Panc1 (cell line): ENCODE results near the gene ATP8B1. TPM values are rescaled to one million over a fixed set of nuclear protein-coding genes. Genes with fewer than 3 reads are reported as not detected.

Experiments
- ATAC-seq: fragments of 200-7000 bp; cut with Tn5 transposase; 2 replicates; pipeline ENCODE4 v1.9.1; 2020; ENCODE audit warnings: mild to moderate bottlenecking, moderate library complexity
- BruUV-seq: library from RNA; stranded (reverse); fragments of 400-500 nt; replicated peaks from 2 replicates; lab custom pipeline; 2021; lab: Mats Ljungman, UMichigan
- CTCF ChIA-PET: fragments of 300-600 bp; sonication (Branson Sonifier 250); formaldehyde crosslinking; loops from one replicate; lab custom pipeline; 2022; ENCODE audit warnings: antibody characterized with exemption; lab: Charles Lee
- POLR2A ChIA-PET: fragments of 300-600 bp; sonication (Branson Sonifier 250); formaldehyde crosslinking; loops from one replicate; lab custom pipeline; 2022; ENCODE audit warnings: antibody characterized with exemption; lab: Charles Lee
- DNase-seq: peaks from one replicate; pipeline ENCODE4 v3.0.0-alpha.2; 2010; ENCODE audit warnings: low read depth, low spot score
- H3K27ac ChIP-seq: 2 replicates; pipeline ENCODE4 v1.5.1; 2011; ENCODE audit warnings: mild to moderate bottlenecking, low read length, inconsistent platforms
- H3K27me3 ChIP-seq: fragments of 200-500 bp; sonication (Bioruptor generic); 2 replicates; pipeline ENCODE4 v1.6.0; 2014; ENCODE audit warnings: low read length, inconsistent platforms; ENCODE audit not compliant: control insufficient read depth, insufficient read depth
- H3K36me3 ChIP-seq: fragments of 200-500 bp; sonication (Bioruptor generic); 2 replicates; pipeline ENCODE4 v1.5.1; 2014; ENCODE audit warnings: inconsistent platforms, mild to moderate bottlenecking, low read length, moderate library complexity; ENCODE audit not compliant: control insufficient read depth, insufficient read depth
- H3K4me1 ChIP-seq: 2 replicates; pipeline ENCODE4 v1.5.1; 2011; ENCODE audit warnings: inconsistent platforms, mild to moderate bottlenecking, low read length, moderate library complexity; ENCODE audit not compliant: control insufficient read depth, insufficient read depth
- H3K4me3 ChIP-seq, 2 experiments: 2 replicates each; pipeline ENCODE4 v1.5.1; 2011 to 2012; ENCODE audit warnings: low read depth in 2 of 2, low read length in 2 of 2, mild to moderate bottlenecking in 2 of 2, inconsistent platforms in 1 of 2, moderate library complexity in 1 of 2
- H3K9me3 ChIP-seq: fragments of 200-500 bp; sonication (Bioruptor generic); 2 replicates; pipeline ENCODE4 v1.5.1; 2014; ENCODE audit warnings: low read depth, mild to moderate bottlenecking, inconsistent platforms, low read length, moderate library complexity; ENCODE audit not compliant: control insufficient read depth, insufficient read depth
- POLR2AphosphoS5 ChIP-seq: IDR thresholded peaks from 2 replicates; pipeline ENCODE4 v1.6.1; 2012; ENCODE audit warnings: mild to moderate bottlenecking, low read depth, low read length, moderate library complexity
- SIN3A ChIP-seq: IDR thresholded peaks from 2 replicates; pipeline ENCODE4 v1.6.1; 2012; ENCODE audit warnings: low read depth, mild to moderate bottlenecking, low read length, moderate library complexity, borderline replicate concordance; ENCODE audit not compliant: insufficient read depth
- TCF7L2 ChIP-seq: IDR thresholded peaks from 2 replicates; pipeline ENCODE4 v1.6.1; 2011; ENCODE audit warnings: mild to moderate bottlenecking, low read depth, low read length, inconsistent platforms
- in situ Hi-C: cut with HindIII; loops from 2 replicates; pipeline ENCODE4 v1.10.0; 2016; ENCODE audit warnings: low sequenced_read_pairs, low pct_unique_long_range_greater_than_20kb
- intact Hi-C: fragments of 100-400 bp; cut with micrococcal nuclease; formaldehyde crosslinking; loops from one replicate; pipeline ENCODE4 v1.10.0; 2022; ENCODE audit not compliant: unreplicated experiment
- total RNA-seq: library from RNA; stranded (reverse); gene quantifications from one replicate; pipeline ENCODE4 v1.2.1, GENCODE V29; 2021; ENCODE audit not compliant: unreplicated experiment
- TF ChIP-seq, protein P1 (sequence below), 2 experiments: IDR thresholded peaks; 2 replicates each; pipeline ENCODE4 v1.6.1; 2011 to 2012; ENCODE audit warnings: low read depth in 2 of 2, control low read depth in 1 of 2, low read length in 1 of 2, mild to moderate bottlenecking in 1 of 2, moderate library complexity in 1 of 2; ENCODE audit not compliant: insufficient read depth in 1 of 2
- TF ChIP-seq, protein P2 (sequence below): fragments of 450-650 bp; IDR thresholded peaks from 2 replicates; pipeline ENCODE4 v1.5.1; 2017; ENCODE audit warnings: mild to moderate bottlenecking

Gene ATP8B1
- total RNA-seq, 1 experiment from 2014 or later: 12.5 TPM

DNA sequence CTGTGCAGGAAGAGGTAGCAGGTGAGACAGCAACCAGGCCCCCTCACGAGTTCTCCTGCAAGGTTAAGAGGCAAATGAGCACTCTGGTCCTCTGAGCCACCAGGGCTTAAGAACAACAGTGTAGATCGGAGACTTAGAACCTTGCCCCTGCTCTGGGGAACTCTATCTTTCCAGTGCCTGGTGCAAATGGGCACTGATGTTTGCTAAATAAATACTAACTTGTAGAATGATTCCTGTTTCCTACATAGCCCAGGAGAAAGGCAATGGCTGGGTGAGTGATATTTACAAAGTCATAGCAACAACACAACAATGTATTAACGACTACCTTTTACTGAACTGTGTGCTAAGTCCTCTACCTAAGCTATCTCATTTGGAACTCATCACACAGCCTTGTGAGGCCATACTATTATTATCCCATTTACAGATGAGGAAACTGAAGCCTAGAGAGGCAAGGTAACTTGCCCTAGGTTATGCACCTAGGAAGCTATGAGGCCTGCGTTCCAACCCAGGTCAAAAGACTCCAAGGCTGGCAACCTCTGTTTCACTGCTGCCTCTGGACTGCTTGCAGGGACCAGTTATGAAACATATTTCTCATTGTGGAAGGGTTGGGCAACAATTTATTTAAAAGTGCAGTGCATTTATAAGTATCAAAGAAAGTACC is 4.3 kb downstream of the ATP8B1 start:
- Histone ChIP-seq H3K27ac (no peak overlapping the region), H3K4me1 (peaks cover 33% of the 10 kb centered on the region), H3K27me3 (no peaks in the 10 kb centered on the region), H3K4me3 (no peak overlapping the region), H3K36me3 (no peaks in the 10 kb centered on the region; the same call in 1 of the 2 replicates), H3K9me3 (no peaks in the 10 kb centered on the region)
- ATAC-seq (no peak), DNase-seq (no peak)
- CTCF ChIA-PET: no interaction called here
- POLR2A ChIA-PET: no interaction called here
- TF ChIP-seq TCF7L2 (no peak), POLR2AphosphoS5 (no peak), SIN3A (no peak)
- TF ChIP-seq, protein P1, sequence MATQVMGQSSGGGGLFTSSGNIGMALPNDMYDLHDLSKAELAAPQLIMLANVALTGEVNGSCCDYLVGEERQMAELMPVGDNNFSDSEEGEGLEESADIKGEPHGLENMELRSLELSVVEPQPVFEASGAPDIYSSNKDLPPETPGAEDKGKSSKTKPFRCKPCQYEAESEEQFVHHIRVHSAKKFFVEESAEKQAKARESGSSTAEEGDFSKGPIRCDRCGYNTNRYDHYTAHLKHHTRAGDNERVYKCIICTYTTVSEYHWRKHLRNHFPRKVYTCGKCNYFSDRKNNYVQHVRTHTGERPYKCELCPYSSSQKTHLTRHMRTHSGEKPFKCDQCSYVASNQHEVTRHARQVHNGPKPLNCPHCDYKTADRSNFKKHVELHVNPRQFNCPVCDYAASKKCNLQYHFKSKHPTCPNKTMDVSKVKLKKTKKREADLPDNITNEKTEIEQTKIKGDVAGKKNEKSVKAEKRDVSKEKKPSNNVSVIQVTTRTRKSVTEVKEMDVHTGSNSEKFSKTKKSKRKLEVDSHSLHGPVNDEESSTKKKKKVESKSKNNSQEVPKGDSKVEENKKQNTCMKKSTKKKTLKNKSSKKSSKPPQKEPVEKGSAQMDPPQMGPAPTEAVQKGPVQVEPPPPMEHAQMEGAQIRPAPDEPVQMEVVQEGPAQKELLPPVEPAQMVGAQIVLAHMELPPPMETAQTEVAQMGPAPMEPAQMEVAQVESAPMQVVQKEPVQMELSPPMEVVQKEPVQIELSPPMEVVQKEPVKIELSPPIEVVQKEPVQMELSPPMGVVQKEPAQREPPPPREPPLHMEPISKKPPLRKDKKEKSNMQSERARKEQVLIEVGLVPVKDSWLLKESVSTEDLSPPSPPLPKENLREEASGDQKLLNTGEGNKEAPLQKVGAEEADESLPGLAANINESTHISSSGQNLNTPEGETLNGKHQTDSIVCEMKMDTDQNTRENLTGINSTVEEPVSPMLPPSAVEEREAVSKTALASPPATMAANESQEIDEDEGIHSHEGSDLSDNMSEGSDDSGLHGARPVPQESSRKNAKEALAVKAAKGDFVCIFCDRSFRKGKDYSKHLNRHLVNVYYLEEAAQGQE (IDR thresholded peaks at IDR 0.05; ENCODE audit: insufficient read depth in 1 of 2, low read depth in 2 of 2, low read length in 1 of 2): no peak
- TF ChIP-seq, protein P2, sequence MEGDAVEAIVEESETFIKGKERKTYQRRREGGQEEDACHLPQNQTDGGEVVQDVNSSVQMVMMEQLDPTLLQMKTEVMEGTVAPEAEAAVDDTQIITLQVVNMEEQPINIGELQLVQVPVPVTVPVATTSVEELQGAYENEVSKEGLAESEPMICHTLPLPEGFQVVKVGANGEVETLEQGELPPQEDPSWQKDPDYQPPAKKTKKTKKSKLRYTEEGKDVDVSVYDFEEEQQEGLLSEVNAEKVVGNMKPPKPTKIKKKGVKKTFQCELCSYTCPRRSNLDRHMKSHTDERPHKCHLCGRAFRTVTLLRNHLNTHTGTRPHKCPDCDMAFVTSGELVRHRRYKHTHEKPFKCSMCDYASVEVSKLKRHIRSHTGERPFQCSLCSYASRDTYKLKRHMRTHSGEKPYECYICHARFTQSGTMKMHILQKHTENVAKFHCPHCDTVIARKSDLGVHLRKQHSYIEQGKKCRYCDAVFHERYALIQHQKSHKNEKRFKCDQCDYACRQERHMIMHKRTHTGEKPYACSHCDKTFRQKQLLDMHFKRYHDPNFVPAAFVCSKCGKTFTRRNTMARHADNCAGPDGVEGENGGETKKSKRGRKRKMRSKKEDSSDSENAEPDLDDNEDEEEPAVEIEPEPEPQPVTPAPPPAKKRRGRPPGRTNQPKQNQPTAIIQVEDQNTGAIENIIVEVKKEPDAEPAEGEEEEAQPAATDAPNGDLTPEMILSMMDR: no peak
- intact Hi-C loops: no loop called here
- no TSS peak for BruUV-seq
- in situ Hi-C loops: no loop called here

DNA sequence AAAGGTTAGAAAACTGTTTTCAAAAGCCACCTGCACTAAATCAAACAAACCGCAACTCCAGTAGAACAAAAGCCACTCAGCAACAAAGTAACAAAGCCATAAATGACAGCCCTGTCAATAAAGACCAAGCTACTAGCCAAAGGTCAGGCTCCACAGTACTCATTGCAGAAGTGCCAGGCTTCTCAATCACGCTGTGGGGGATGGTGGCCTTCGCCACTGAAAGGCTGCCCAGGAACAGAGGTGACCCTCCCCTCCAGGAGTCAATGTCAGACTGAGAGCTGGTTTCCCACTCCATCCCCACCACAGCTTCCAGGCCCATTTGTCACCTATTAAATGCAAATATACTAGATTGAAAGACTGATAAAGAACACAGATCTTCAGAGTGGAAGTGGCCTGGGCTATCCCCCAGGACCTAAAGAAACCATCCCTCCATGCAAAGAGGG is 5.9 kb downstream of the ATP8B1 start:
- intact Hi-C loops (no loop called here), in situ Hi-C loops (no loop called here)
- ATAC-seq: no peak
- ChIA-PET POLR2A (no interaction called here), CTCF (no interaction called here)
- Histone ChIP-seq H3K9me3 (no peaks in the 10 kb centered on the region), H3K4me3 (no peak overlapping the region), H3K4me1 (peaks cover 47% of the 10 kb centered on the region), H3K36me3 (no peaks in the 10 kb centered on the region; the same call in 1 of the 2 replicates), H3K27me3 (no peaks in the 10 kb centered on the region), H3K27ac (peak overlapping the region; percentile 51; the same call in 1 of the 2 replicates)
- TF ChIP-seq, protein P1 (IDR thresholded peaks at IDR 0.05; ENCODE audit: insufficient read depth in 1 of 2, low read depth in 2 of 2, low read length in 1 of 2): no peak
- TF ChIP-seq POLR2AphosphoS5: no peak
- TF ChIP-seq TCF7L2: no peak
- TF ChIP-seq, protein P2: no peak
- no peak for TF ChIP-seq SIN3A
- no TSS peak for BruUV-seq
- DNase-seq: no peak
